GM18909 (cell line): ENCODE data around the gene NMU.
"Not testable (repeated sequence)": the region's sequence is repeated elsewhere in the genome, so short reads cannot be mapped to it uniquely, and the experiment has no call there.

Experiments used
- ATAC-seq: cut with Tn5 transposase; IDR thresholded peaks from one replicate; pipeline ENCODE4 v1.9.1; 2021; ENCODE audit warnings: mild to moderate bottlenecking; ENCODE audit not compliant: unreplicated experiment, poor library complexity

Gene NMU

GRCh38 chr4:55635741-55636655, at the start of gene NMU:
Gene NMU, minus strand, starts transcription at chr4:55636298. Its CDS starts 106 bp downstream, at chr4:55636192.
- ATAC-seq = peak; percentile 83

- ATAC-seq = no peak
Observed at GRCh38 chr4:55684276-55684675, 48.2 kb upstream of the NMU start.

DNA sequence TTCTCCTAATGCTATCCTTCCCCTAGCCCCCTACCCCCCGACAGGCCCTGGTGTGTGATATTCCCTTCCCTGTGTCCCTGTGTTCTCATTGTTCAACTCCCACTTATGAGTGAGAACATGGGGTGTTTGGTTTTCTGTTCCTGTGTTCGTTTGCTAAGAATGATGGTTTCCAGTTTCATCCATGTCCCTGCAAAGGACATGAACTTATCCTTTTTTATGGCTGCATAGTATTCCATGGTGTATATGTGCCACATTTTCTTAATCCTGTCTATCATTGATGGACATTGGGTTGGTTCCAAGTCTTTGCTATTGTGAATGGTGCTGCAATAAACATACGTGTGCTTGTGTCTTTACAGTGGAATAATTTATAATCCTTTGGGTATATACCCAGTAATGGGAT, 46.7 kb upstream of the NMU start:
- ATAC-seq = not testable (repeated sequence)

DNA sequence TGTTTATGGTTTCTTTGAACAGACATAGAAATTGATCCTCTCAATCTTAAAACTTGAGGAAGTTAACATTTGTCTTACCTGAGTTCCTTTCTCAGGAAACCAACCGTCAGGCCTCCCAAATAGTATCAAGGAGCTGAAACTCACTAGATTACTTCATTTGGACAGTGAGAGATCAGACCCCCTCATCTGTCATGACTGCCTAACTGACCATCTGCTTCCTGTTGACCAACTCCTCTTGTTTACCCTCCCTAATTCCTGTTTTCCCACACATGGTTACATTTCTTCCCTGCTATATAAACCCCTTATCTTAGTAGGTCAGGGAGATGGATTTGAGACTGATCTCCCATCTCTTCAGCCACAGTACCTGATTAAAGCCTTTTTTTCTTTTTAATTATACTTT, 46.2 kb upstream of the NMU start:
- no peak for ATAC-seq

GRCh38 chr4:55681430-55681829, 45.3 kb upstream of the NMU start:
- ATAC-seq = no peak

DNA sequence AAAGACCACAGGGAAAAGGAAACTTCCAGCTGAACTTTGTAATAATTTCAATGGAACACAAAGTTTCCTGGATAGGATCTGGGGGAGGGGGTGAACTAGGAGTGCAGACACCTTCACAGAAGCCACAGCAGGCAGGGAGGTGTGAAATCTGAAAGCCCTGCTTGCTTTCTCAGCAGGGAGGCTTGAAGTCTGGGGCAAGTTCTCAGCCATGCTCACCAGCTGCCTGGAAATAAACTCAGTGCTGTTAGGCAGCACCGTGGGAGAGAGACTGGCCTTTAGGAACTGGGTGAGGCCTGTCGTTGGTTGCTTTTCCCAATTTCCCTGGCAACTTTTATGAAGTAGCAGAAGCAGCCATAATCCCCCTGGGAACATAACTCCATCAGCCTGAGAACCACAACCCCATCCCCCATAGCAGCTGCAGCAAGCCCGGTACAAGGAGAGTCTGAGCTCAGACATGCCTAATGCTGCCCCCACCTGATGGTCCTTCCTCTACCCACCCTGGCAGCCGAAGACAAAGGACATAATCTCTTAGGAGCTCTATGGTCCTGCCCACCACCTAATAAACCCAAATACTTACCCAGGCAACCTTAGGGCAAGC, 39.2 kb upstream of the NMU start:
- ATAC-seq = no peak

DNA sequence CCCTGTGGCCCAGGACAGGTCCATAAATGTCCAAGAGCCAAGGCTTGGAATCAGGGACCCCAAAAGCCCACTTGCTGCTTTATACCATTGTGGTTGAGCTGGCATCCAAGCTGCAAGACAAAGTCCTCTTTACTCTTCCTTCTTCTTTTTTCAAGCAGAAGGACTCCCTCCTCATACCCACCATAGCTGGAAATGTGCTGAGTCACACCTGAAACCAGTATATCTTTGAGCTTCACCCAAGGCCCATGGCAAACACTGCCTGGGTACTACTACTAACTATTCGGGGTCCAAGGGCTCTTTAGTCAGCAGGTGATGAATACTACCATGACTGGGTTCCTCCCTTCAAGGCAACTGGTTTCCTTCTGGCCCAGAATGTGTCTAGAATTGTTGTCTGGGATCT, 37.3 kb upstream of the NMU start:
- ATAC-seq = no peak

GRCh38 chr4:55671667-55672066, 35.6 kb upstream of the NMU start:
- no peak for ATAC-seq

DNA sequence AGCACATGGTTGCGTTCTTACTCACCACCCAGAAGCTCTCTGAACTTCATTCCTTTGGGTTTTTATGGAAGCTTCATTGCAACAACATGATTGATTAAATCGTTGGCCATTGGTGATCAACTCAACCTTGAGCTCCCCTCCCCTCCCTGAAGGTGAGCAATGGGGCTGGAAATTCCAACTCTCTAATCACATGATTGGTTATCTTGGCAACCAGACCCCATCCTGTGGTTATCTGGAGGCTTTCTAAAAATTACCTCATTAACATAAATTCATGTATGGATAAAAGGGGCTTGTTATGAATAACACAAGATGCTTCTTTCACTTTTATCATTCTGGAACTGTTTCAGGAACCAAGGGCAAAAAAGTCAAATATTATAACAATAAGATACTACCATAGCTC, 34.6 kb upstream of the NMU start:
- ATAC-seq = no peak

DNA sequence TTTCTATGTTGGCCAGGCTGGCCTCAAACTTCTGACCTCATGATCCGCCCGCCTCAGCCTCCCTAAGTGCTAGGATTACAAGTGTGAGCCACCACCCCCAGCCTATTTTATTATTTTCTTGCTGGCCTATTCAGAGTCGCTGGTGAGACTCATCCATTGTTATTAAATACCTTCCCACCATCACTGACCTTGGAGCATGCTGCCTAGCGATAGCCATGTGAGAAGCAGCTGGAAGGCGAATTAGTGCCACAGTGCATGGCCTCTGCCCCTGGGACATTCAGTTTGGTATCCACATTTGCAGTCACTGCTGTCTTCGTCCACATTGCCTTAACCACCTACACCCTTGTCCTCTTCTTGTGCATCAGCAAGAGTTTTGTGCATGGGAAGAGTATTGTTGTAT, 32.4 kb upstream of the NMU start:
- ATAC-seq = no peak

DNA sequence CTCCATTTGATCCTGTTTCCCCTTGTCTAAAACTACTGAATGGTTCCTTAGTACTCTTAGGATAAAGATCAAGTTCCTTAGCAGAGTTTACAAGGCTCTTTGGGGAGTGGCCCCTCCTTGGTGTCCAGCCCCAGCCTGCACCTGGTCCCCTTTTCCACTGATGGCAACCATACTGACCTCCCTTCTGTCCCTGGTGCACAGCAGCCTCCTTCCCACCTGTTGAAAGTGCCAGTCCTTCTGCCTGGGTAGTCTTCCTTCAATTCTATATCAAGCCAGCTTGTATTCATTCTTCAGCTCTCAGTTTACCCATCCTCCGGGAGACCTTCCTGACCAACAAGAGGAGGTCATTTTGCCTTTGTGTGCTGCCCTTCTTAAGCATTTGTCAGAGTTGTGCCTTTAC, 30.4 kb upstream of the NMU start:
- ATAC-seq = no peak

DNA sequence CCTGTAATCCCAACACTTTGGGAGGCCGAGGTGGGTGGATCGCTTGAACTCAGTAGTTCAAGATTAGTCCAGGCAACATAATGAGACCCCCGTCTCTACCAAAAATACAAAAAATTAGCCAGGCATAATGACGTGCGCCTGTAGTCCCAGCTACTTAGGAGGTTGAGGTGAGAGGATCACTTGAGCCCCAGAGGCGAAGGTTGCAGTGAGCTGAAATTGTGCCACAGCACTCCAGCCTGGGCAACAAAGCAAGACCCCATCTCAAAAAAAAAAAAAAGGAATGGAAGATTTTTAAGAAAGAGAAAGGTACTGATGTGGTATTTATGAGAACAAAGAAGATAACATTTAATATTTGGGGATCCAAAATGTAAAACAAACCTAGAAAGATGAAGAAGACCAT, 27.0 kb upstream of the NMU start:
- no peak for ATAC-seq

- no peak for ATAC-seq
Observed at GRCh38 chr4:55661398-55662056, 25.4 kb upstream of the NMU start.

- no peak for ATAC-seq
Observed at GRCh38 chr4:55658657-55659056, 22.6 kb upstream of the NMU start.

GRCh38 chr4:55654131-55654530, 18.0 kb upstream of the NMU start:
- no peak for ATAC-seq

- no peak for ATAC-seq
Observed at GRCh38 chr4:55650483-55650882, 14.4 kb upstream of the NMU start.

GRCh38 chr4:55637272-55637820, 1.2 kb upstream of the NMU start:
- ATAC-seq = no peak

DNA sequence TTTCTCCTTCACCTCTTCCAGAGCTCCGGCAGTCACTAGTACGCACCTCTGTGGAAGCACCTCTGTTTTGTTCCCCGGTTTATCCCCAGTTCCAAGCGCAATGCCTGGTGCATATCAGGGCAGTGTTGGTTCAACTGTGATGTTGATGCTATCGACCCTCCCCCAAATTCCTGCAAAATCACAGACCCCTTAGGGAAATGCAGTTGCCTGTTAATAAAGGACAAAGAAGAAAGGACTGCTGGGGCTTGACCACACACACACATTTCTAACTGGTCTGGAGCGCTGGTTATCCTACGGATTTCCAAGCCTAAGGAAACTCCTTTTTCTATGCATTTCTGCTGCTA, 530 bp upstream of the NMU start:
- ATAC-seq = no peak

DNA sequence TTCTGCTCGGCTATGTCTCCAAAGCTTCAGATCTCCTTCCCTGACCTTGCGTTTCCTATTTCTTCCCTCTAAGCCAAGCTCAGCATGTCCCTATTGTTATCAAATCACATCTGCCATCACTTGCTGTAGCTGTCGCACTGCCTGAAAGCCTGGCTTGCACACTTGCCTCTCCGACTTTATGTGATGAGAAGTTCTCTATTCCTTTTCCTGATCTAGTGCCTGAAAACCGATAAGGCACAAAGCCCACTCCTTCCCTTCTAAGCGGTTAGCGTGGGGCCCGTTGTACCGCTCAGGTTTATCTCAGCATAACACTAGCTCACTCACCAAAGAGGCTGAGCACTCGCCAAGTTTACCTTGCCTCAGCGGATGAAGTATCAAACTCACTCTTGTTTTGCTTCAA, 816 bp downstream of the NMU start:
- ATAC-seq = no peak

- no peak for ATAC-seq
Observed at GRCh38 chr4:55634417-55635128, 1.5 kb downstream of the NMU start.

DNA sequence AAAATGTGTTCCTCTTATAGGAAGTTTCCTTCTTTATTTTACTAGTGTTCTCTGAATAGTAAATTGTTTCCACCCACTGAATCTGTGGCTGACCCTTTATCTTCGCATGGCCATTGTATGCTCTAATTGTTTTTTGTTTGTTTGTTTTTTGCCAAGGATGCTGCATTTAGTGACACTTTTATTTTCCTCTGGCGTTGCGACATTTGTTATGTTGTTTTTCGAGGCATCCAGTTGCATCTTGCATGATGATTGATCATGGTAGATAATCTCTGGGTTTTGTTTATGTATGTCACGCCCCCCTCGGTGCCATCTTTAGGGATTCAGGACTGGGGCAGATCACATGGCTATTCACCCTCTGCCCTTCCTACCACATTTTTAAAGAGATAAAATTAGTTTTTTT, 2.2 kb downstream of the NMU start:
- ATAC-seq = no peak
